Sigmoid colon (tissue), 4 donors: ENCODE measurements around the gene TCF20.

Source experiments
- CTCF ChIP-seq, 4 experiments: fragments of 450-650 bp in 3 of 4; fragments of 200-600 bp in 1 of 4; IDR thresholded peaks; one replicate each; pipeline ENCODE4 v1.5.1; 2016 to 2019; ENCODE audit warnings: antibody characterized with exemption in 4 of 4, mild to moderate bottlenecking in 3 of 4, moderate library complexity in 2 of 4
- EP300 ChIP-seq, 4 donors: sonication (generic); formaldehyde crosslinking; IDR thresholded peaks; one replicate each; pipeline ENCODE4 v1.6.1; 2017; ENCODE audit warnings: antibody characterized with exemption in 4 of 4
- POLR2A ChIP-seq, 2 donors: fragments of 450-650 bp; IDR thresholded peaks; one replicate each; pipeline ENCODE4 v1.6.1; 2016; ENCODE audit warnings: antibody characterized with exemption in 2 of 2, mild to moderate bottlenecking in 2 of 2, moderate library complexity in 2 of 2
- POLR2AphosphoS5 ChIP-seq, 4 donors: sonication (generic); formaldehyde crosslinking; IDR thresholded peaks; one replicate each; pipeline ENCODE4 v1.6.1; 2017; ENCODE audit warnings: antibody characterized with exemption in 4 of 4

- TF ChIP-seq EP300 (IDR thresholded peaks at IDR 0.05) (no peak), CTCF (IDR thresholded peaks at IDR 0.05) (no peak), POLR2A (IDR thresholded peaks at IDR 0.05) (no peak), POLR2AphosphoS5 (IDR thresholded peaks at IDR 0.05) (no peak)
Measured at GRCh38 chr22:42275176-42275575, 4.7 kb upstream of the TCF20 start.
